Measurements from ENCODE around the gene ITGB7. TPM values are rescaled to one million over a fixed set of nuclear protein-coding genes. Genes with fewer than 3 reads are reported as not detected.

ITGB7 gene
- total and polyA plus RNA-seq, 10 of the 15 experiments (the other 5 are each of a cell fraction or from before 2014, with no cell fraction given): 54.5 to 487 (median 252) TPM

DNA sequence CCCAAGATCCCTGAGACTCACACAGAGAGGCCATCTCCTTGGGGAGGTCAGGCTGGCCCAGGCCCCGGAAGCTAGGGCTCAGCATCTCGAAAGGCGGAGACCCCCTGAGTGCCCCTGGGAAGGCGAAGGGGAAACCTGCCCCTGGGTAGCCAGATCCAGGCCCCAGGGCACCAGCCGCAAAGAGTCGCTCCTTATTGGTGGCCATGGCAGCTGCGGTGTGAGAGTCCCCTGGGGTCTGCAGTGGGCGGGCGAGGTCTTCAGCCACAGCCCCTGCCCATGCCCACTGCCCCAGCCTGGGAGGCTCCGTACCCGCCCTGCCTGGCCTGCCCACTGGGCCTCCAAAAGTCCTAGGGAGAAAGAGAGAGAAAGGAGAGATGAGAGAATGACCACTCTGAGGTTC is 20.3 kb upstream of the ITGB7 start:
- BruUV-seq (replicated peaks): no TSS peak
- DNase-seq (ENCODE audit: low read depth, low spot score) (no peak), FAIRE-seq (no peak), ATAC-seq (no peak)
- ChIA-PET SMC1A (ENCODE audit: uncharacterized antibody, unreplicated experiment) (no interaction called here), RAD21 (ENCODE audit: unreplicated experiment) (no interaction called here), CTCF (no interaction called here), POLR2A (interaction anchor here (0.7 kb wide), 1 partner anchor 143 kb away, joined by 3 read pairs; no protein-coding TSS in a partner anchor)
- in situ Hi-C loops (cut with MboI): no loop called here
- intact Hi-C loops (cut with micrococcal nuclease; ENCODE audit: unreplicated experiment): no loop called here
- Histone ChIP-seq H3K9ac (ENCODE audit: control insufficient read depth, insufficient read depth, low read length) (no peak overlapping the region), H3K27ac (ENCODE audit: control insufficient read depth, insufficient read depth) (no peak overlapping the region), H3K27me3 (replicated peaks in 1 of 2; ENCODE audit: control insufficient read depth in 2 of 2, insufficient read depth in 2 of 2, low read length in 1 of 2) (no peaks in the 10 kb centered on the region; a peak in 1 of 4 replicates), H3K79me2 (ENCODE audit: control insufficient read depth, insufficient read depth, low read length) (no peaks in the 10 kb centered on the region), H2AFZ (ENCODE audit: control insufficient read depth, low read depth, low read length) (no peak overlapping the region), H3K9me3 (replicated peaks; ENCODE audit: control insufficient read depth, insufficient read depth, low read length) (no peaks in the 10 kb centered on the region), H4K20me1 (ENCODE audit: control insufficient read depth, insufficient read depth) (no peaks in the 10 kb centered on the region), H3K36me3 (ENCODE audit: control insufficient read depth in 2 of 2, insufficient read depth in 2 of 2, low read length in 1 of 2) (no peaks in the 10 kb centered on the region), H3K4me1 (ENCODE audit: control insufficient read depth, insufficient read depth, low read length) (peaks cover 6% of the 10 kb centered on the region), H3K4me2 (ENCODE audit: control insufficient read depth, insufficient read depth) (no peak overlapping the region), H3K4me3 (no peak overlapping the region)
- 65% methylated on average over 11 of the region's 11 CpGs for WGBS (ENCODE audit: insufficient coverage, insufficient replicate concordance, low lambda C conversion rate, missing lambda C conversion rate)
- TF ChIP-seq ZNF274 (IDR thresholded peaks at IDR 0.05; ENCODE audit: insufficient read depth, insufficient read length) (no peak), BCL11A (IDR thresholded peaks at IDR 0.05; ENCODE audit: low read depth, low read length) (no peak), SRF (IDR thresholded peaks at IDR 0.05; ENCODE audit: low read depth in 2 of 2, low read length in 2 of 2) (no peak), CUX1 (IDR thresholded peaks at IDR 0.05; ENCODE audit: insufficient replicate concordance, low read depth, low read length) (no peak), KDM1A (IDR thresholded peaks at IDR 0.05; ENCODE audit: borderline replicate concordance) (no peak), NR2F1 (conservative IDR thresholded peaks at IDR 0.05) (no peak), TCF3 (IDR thresholded peaks at IDR 0.05; ENCODE audit: borderline replicate concordance, insufficient read depth, low read depth, low read length) (no peak), ZNF622 (IDR thresholded peaks at IDR 0.05) (no peak)
- TF ChIP-seq, protein P1, sequence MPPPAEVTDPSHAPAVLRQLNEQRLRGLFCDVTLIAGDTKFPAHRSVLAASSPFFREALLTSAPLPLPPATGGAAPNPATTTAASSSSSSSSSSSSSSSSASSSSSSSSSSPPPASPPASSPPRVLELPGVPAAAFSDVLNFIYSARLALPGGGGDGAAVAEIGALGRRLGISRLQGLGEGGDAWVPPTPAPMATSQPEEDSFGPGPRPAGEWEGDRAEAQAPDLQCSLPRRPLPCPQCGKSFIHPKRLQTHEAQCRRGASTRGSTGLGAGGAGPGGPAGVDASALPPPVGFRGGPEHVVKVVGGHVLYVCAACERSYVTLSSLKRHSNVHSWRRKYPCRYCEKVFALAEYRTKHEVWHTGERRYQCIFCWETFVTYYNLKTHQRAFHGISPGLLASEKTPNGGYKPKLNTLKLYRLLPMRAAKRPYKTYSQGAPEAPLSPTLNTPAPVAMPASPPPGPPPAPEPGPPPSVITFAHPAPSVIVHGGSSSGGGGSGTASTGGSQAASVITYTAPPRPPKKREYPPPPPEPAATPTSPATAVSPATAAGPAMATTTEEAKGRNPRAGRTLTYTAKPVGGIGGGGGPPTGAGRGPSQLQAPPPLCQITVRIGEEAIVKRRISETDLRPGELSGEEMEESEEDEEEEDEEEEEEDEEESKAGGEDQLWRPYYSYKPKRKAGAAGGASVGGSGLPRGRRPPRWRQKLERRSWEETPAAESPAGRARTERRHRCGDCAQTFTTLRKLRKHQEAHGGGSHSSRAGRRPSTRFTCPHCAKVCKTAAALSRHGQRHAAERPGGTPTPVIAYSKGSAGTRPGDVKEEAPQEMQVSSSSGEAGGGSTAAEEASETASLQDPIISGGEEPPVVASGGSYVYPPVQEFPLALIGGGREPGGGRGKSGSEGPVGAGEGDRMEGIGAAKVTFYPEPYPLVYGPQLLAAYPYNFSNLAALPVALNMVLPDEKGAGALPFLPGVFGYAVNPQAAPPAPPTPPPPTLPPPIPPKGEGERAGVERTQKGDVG (CRISPR knock-in tag; IDR thresholded peaks at IDR 0.05): no peak
- TF ChIP-seq, protein P2, sequence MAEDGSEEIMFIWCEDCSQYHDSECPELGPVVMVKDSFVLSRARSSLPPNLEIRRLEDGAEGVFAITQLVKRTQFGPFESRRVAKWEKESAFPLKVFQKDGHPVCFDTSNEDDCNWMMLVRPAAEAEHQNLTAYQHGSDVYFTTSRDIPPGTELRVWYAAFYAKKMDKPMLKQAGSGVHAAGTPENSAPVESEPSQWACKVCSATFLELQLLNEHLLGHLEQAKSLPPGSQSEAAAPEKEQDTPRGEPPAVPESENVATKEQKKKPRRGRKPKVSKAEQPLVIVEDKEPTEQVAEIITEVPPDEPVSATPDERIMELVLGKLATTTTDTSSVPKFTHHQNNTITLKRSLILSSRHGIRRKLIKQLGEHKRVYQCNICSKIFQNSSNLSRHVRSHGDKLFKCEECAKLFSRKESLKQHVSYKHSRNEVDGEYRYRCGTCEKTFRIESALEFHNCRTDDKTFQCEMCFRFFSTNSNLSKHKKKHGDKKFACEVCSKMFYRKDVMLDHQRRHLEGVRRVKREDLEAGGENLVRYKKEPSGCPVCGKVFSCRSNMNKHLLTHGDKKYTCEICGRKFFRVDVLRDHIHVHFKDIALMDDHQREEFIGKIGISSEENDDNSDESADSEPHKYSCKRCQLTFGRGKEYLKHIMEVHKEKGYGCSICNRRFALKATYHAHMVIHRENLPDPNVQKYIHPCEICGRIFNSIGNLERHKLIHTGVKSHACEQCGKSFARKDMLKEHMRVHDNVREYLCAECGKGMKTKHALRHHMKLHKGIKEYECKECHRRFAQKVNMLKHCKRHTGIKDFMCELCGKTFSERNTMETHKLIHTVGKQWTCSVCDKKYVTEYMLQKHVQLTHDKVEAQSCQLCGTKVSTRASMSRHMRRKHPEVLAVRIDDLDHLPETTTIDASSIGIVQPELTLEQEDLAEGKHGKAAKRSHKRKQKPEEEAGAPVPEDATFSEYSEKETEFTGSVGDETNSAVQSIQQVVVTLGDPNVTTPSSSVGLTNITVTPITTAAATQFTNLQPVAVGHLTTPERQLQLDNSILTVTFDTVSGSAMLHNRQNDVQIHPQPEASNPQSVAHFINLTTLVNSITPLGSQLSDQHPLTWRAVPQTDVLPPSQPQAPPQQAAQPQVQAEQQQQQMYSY (CRISPR knock-in tag; IDR thresholded peaks at IDR 0.05): no peak
- TF ChIP-seq, protein P3, sequence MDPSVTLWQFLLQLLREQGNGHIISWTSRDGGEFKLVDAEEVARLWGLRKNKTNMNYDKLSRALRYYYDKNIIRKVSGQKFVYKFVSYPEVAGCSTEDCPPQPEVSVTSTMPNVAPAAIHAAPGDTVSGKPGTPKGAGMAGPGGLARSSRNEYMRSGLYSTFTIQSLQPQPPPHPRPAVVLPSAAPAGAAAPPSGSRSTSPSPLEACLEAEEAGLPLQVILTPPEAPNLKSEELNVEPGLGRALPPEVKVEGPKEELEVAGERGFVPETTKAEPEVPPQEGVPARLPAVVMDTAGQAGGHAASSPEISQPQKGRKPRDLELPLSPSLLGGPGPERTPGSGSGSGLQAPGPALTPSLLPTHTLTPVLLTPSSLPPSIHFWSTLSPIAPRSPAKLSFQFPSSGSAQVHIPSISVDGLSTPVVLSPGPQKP (IDR thresholded peaks at IDR 0.05; ENCODE audit: low read depth, low read length): no peak

All from GM12878 (cell line).